Bronchial smooth muscle cell (primary cell): ENCODE measurements around the gene FER1L5. TPM values are rescaled to one million over a fixed set of nuclear protein-coding genes. Genes with fewer than 3 reads are reported as not detected.

Experiments used
- total RNA-seq: library from RNA; depleted of rRNA; stranded (reverse); fragments of >200 nt; gene quantifications from 2 replicates; pipeline ENCODE4 v1.2.1, GENCODE V29; 2014

Gene FER1L5
- 1.1 and 1.4 TPM in 2 replicates for total RNA-seq

GRCh38 chr2:96642564-96643360 is at the start of gene FER1L5:
TSS of gene FER1L5 (plus strand) at chr2:96642764. CDS start at chr2:96642837, 73 bp downstream.

GRCh38 chr2:96638144-96639121 is 4.1 kb upstream of the FER1L5 start, which contains the start of gene KANSL3:
TSS of gene KANSL3 (minus strand) at chr2:96638312. CDS start at chr2:96637135, 1,177 bp downstream.

GRCh38 chr2:96739633-96740428 is 97.3 kb downstream of the FER1L5 start, which contains the start of gene LMAN2L:
TSS of gene LMAN2L (minus strand) at chr2:96740064. CDS start at chr2:96740040, 24 bp downstream.

Other genes with a start within 250 kb of the FER1L5 start
- gene NEURL3, start 137.4 kb upstream of the FER1L5 start, total RNA-seq = 0.09 and 0.16 TPM in 2 replicates
- 6.3 and 6.4 TPM in 2 replicates for gene ARID5A, start 106.0 kb upstream of the FER1L5 start, total RNA-seq
- 31.2 and 36.2 TPM in 2 replicates for gene KANSL3, start 4.5 kb upstream of the FER1L5 start, total RNA-seq
- gene LMAN2L, start 97.3 kb downstream of the FER1L5 start, total RNA-seq = 21.0 and 27.7 TPM in 2 replicates
- 2.2 and 2.3 TPM in 2 replicates for gene CNNM4, start 118.1 kb downstream of the FER1L5 start, total RNA-seq
- gene CNNM3, start 173.5 kb downstream of the FER1L5 start, total RNA-seq = 3.9 and 9.8 TPM in 2 replicates
- 0.95 and 1.6 TPM in 2 replicates for gene ANKRD23, start 201.3 kb downstream of the FER1L5 start, total RNA-seq
- gene ANKRD39, start 215.3 kb downstream of the FER1L5 start, total RNA-seq = 4.3 and 7.4 TPM in 2 replicates
- 13.4 and 26.8 TPM in 2 replicates for gene SEMA4C, start 227.3 kb downstream of the FER1L5 start, total RNA-seq